ENCODE measurements around the gene ITGA11.

DNA sequence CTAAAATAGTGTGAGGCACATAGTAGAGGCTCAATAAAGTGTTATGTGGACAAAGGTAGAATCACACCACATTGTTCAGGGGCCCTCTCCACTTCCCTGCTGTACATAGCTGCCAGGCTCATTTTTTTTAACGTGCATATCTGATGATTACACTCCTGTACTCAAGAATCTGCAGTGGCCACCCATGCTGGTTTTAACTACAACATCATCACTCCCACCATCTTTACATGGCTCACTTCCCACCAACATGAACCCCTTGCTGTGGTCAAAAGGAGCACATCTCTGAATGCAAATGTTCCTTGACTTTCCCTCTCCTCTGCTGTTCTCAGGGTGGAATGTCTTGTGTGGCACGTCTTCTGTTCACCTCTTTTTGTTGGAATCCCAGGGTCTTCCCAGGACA lies 77.7 kb downstream of the ITGA11 start:
- TF ChIP-seq GATA2 (IDR thresholded peaks at IDR 0.05; ENCODE audit: low read depth, low read length) = no peak
- no peak for TF ChIP-seq GATA3 (IDR thresholded peaks at IDR 0.05; ENCODE audit: low read depth, low read length)

Measured in SH-SY5Y (cell line).